Vagina (tissue), 2 donors: ENCODE data around the gene PCDHA11. TPM values are rescaled to one million over a fixed set of nuclear protein-coding genes. Genes with fewer than 3 reads are reported as not detected.
"Not testable (repeated sequence)": the region's sequence is repeated elsewhere in the genome, so short reads cannot be mapped to it uniquely, and the experiment has no call there.

ENCODE experiments used
- DNase-seq, 2 donors: peaks; one replicate each; pipeline ENCODE4 v3.0.0-alpha.2; 2017; ENCODE audit errors: extremely low spot score in 2 of 2
- H3K27ac ChIP-seq: fragments of 200-600 bp; sonication (generic); one replicate; pipeline ENCODE4 v1.5.1; 2019
- H3K27me3 ChIP-seq: fragments of 200-600 bp; sonication (generic); one replicate; pipeline ENCODE4 v1.5.1; 2019
- H3K36me3 ChIP-seq, 2 donors: fragments of 200-600 bp; sonication (generic); one replicate each; pipeline ENCODE4 v1.5.1; 2017 to 2019
- H3K4me1 ChIP-seq: fragments of 200-600 bp; sonication (generic); one replicate; pipeline ENCODE4 v1.5.1; 2019
- H3K4me3 ChIP-seq, 2 donors: fragments of 200-600 bp; sonication (generic); 1 replicate in 1 of 2; 2 replicates in 1 of 2; pipeline ENCODE4 v1.5.1; 2016 to 2019
- H3K9me3 ChIP-seq: fragments of 200-600 bp; sonication (generic); one replicate; pipeline ENCODE4 v1.5.1; 2019
- POLR2A ChIP-seq, 2 donors: fragments of 450-650 bp; IDR thresholded peaks; one replicate each; pipeline ENCODE4 v1.6.1; 2017; ENCODE audit warnings: antibody characterized with exemption in 2 of 2, mild to moderate bottlenecking in 2 of 2, moderate library complexity in 2 of 2
- POLR2AphosphoS5 ChIP-seq, 2 donors: sonication (generic); formaldehyde crosslinking; IDR thresholded peaks; one replicate each; pipeline ENCODE4 v1.9.0; 2017; ENCODE audit warnings: antibody characterized with exemption in 2 of 2, mild to moderate bottlenecking in 2 of 2, low read depth in 1 of 2; ENCODE audit not compliant: insufficient read depth in 1 of 2
- intact Hi-C: fragments of 100-400 bp; cut with DNase I; formaldehyde crosslinking; loops from one replicate; pipeline ENCODE4 v1.15.1; 2023
- total RNA-seq: library from RNA; depleted of rRNA; stranded (reverse); fragments of >200 nt; gene quantifications from one replicate; pipeline ENCODE4 v1.2.3, GENCODE V29; 2016
- TF ChIP-seq, protein P1 (sequence below), 3 experiments: fragments of 450-650 bp in 2 of 3; fragments of 200-600 bp in 1 of 3; sonication (generic) in 1 of 3; IDR thresholded peaks; one replicate each; pipeline ENCODE4 v1.5.1; 2017 to 2019; ENCODE audit warnings: antibody characterized with exemption in 3 of 3, mild to moderate bottlenecking in 2 of 3, moderate library complexity in 2 of 3

PCDHA11 gene
- total RNA-seq, 1 donor from 2014 or later = not detected

DNA sequence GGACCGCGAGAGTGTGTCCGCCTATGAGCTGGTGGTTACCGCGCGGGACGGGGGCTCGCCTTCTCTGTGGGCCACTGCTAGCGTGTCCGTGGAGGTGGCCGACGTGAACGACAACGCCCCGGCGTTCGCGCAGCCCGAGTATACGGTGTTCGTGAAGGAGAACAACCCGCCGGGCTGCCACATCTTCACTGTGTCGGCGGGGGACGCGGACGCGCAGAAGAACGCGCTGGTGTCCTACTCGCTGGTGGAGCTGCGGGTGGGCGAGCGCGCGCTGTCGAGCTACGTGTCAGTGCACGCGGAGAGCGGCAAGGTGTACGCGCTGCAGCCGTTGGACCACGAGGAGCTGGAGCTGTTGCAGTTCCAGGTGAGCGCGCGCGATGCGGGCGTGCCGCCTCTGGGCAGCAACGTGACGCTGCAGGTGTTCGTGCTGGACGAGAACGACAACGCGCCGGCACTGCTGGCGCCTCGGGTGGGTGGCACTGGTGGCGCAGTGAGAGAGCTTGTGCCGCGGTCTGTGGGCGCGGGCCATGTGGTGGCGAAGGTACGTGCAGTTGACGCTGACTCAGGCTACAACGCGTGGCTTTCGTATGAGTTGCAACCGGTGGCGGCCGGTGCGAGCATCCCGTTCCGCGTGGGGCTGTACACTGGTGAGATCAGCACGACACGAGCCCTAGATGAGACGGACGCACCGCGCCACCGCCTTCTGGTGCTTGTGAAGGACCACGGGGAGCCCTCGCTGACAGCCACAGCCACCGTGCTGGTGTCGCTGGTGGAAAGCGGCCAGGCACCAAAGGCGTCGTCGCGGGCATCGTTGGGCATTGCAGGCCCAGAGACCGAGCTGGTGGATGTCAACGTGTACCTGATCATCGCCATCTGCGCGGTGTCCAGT, 32.9 kb upstream of the PCDHA11 start:
- peak in 1 of 2 donors; percentile 74 for DNase-seq
- no peaks in the 10 kb centered on the region for H3K27me3 ChIP-seq
- no peak for TF ChIP-seq POLR2A (IDR thresholded peaks at IDR 0.05)
- no peak for TF ChIP-seq POLR2AphosphoS5 (IDR thresholded peaks at IDR 0.05; ENCODE audit: insufficient read depth in 1 of 2, low read depth in 1 of 2)
- TF ChIP-seq, protein P1, sequence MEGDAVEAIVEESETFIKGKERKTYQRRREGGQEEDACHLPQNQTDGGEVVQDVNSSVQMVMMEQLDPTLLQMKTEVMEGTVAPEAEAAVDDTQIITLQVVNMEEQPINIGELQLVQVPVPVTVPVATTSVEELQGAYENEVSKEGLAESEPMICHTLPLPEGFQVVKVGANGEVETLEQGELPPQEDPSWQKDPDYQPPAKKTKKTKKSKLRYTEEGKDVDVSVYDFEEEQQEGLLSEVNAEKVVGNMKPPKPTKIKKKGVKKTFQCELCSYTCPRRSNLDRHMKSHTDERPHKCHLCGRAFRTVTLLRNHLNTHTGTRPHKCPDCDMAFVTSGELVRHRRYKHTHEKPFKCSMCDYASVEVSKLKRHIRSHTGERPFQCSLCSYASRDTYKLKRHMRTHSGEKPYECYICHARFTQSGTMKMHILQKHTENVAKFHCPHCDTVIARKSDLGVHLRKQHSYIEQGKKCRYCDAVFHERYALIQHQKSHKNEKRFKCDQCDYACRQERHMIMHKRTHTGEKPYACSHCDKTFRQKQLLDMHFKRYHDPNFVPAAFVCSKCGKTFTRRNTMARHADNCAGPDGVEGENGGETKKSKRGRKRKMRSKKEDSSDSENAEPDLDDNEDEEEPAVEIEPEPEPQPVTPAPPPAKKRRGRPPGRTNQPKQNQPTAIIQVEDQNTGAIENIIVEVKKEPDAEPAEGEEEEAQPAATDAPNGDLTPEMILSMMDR (IDR thresholded peaks at IDR 0.05) = no peak

DNA sequence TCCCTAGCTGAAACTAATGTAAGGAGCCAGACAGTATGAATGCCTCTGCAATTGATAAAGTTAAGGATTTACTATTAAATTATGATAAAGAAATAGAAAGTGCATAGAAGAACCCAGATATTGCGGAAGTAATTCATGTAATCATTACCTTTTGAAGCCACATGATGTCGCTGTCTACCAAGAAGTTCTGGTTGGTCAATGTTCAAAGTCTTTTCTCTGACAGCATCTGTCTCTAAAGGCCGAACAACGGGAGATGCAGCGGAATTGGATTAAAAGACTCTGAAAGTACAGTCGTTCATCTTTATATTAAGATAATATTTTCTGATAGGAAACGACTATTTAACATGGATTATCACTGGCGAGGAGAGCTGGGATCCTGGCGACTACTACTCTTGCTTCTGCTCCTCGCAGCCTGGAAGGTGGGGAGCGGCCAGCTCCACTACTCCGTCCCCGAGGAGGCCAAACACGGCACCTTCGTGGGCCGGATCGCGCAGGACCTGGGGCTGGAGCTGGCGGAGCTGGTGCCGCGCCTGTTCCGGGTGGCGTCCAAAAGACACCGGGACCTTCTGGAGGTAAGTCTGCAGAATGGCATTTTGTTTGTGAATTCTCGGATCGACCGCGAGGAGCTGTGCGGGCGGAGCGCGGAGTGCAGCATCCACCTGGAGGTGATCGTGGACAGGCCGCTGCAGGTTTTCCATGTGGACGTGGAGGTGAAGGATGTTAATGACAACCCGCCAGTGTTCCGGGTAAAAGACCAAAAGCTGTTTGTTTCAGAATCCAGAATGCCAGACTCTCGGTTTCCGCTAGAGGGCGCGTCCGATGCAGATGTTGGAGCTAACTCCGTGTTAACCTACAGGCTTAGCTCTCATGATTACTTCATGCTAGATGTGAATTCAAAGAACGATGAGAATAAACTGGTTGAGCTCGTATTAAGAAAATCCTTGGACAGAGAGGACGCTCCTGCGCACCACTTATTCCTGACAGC, 27.5 kb upstream of the PCDHA11 start, which contains the start of gene PCDHA8:
TSS of gene PCDHA8 (plus strand) at position 210 of the 985 bp plus-strand sequence. CDS start at position 345, 135 bp downstream.
- Histone ChIP-seq H3K27ac (no peak within 1 kb of the TSS), H3K27me3 (no peaks in the 10 kb centered on the region), H3K4me3 (no peak within 1 kb of the TSS), H3K9me3 (peaks cover 13% of the 10 kb centered on the region), H3K36me3 (no peaks in the 10 kb centered on the region), H3K4me1 (no peaks in the 10 kb centered on the region)
- TF ChIP-seq, protein P1 (IDR thresholded peaks at IDR 0.05) = no peak
- no peak for TF ChIP-seq POLR2A (IDR thresholded peaks at IDR 0.05)
- no peak for DNase-seq
- intact Hi-C loops = no loop called here

More for the DNA sequence above, 32.9 kb upstream of the PCDHA11 start:
- no peak overlapping the region for H3K27ac ChIP-seq
- intact Hi-C loops = no loop called here
- H3K4me3 ChIP-seq = no peak overlapping the region
- no peaks in the 10 kb centered on the region for H3K9me3 ChIP-seq
- no peaks in the 10 kb centered on the region for H3K4me1 ChIP-seq
- no peaks in the 10 kb centered on the region for H3K36me3 ChIP-seq

DNA sequence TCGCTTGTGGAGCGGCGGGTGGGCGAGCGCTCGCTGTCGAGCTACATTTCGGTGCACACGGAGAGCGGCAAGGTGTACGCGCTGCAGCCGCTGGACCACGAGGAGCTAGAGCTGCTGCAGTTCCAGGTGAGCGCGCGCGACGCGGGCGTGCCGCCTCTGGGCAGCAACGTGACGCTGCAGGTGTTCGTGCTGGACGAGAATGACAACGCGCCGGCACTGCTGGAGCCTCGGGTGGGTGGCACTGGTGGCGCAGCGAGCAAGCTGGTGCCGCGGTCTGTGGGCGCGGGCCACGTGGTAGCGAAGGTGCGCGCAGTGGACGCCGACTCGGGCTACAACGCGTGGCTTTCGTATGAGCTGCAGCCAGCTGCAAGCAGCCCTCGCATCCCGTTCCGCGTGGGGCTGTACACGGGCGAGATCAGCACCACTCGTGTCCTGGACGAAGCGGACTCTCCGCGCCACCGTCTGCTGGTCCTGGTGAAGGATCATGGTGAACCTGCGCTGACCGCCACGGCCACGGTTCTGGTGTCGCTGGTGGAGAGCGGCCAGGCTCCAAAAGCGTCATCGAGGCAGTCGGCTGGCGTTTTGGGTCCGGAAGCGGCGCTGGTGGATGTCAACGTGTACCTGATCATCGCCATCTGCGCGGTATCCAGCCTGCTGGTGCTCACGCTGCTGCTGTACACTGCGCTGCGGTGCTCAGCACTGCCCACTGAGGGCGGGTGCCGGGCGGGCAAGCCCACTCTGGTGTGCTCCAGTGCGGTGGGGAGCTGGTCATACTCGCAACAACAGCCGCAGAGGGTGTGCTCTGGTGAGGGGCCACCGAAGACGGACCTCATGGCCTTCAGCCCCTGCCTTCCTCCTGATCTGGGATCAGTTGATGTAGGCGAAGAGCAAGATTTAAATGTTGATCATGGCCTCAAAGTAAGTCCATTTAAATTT, 25.7 kb upstream of the PCDHA11 start:
- no peak overlapping the region for H3K27ac ChIP-seq
- H3K36me3 ChIP-seq = no peaks in the 10 kb centered on the region
- H3K27me3 ChIP-seq = no peaks in the 10 kb centered on the region
- peaks cover 13% of the 10 kb centered on the region for H3K9me3 ChIP-seq
- no peaks in the 10 kb centered on the region for H3K4me1 ChIP-seq
- no peak overlapping the region for H3K4me3 ChIP-seq
- intact Hi-C loops = no loop called here
- peak in 1 of 2 donors; percentile 77 for DNase-seq
- TF ChIP-seq POLR2AphosphoS5 (IDR thresholded peaks at IDR 0.05; ENCODE audit: insufficient read depth in 1 of 2, low read depth in 1 of 2) (no peak), POLR2A (IDR thresholded peaks at IDR 0.05) (no peak)
- TF ChIP-seq, protein P1 (IDR thresholded peaks at IDR 0.05) = no peak

DNA sequence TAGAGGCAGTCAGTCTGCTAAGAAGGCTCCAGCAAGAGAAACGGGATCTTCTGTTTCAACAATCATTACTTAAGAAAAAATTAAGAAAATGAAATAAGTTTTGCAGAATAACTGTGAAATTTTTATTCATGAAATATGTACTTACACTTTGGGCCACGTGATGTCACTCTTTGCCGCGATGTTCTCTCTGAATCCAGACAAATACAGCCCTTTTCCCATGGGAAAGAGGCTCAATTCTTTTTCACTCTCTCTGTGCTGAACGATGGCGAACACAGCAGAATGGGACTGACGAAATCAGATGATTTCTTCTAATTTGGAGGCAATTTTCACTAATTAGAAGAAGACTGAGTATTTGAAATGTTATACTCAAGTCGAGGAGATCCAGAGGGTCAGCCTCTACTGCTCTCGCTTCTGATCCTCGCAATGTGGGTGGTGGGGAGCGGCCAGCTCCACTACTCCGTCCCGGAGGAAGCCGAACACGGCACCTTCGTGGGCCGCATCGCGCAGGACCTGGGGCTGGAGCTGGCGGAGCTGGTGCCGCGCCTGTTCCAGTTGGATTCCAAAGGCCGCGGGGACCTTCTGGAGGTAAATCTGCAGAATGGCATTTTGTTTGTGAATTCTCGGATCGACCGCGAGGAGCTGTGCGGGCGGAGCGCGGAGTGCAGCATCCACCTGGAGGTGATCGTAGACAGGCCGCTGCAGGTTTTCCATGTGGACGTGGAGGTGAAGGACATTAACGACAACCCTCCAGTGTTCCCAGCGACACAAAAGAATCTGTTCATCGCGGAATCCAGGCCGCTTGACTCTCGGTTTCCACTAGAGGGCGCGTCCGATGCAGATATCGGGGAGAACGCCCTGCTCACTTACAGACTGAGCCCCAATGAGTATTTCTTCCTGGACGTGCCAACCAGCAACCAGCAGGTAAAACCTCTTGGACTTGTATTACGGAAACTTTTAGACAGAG, 20.3 kb upstream of the PCDHA11 start, which contains the start of gene PCDHA9:
TSS of gene PCDHA9 (plus strand) at position 244 of the 964 bp plus-strand sequence. CDS start at position 358, 114 bp downstream.
- H3K4me3 ChIP-seq, H3K27ac ChIP-seq, DNase-seq, H3K36me3 ChIP-seq, H3K9me3 ChIP-seq, H3K27me3 ChIP-seq, intact Hi-C loops, H3K4me1 ChIP-seq: not testable (repeated sequence)

DNA sequence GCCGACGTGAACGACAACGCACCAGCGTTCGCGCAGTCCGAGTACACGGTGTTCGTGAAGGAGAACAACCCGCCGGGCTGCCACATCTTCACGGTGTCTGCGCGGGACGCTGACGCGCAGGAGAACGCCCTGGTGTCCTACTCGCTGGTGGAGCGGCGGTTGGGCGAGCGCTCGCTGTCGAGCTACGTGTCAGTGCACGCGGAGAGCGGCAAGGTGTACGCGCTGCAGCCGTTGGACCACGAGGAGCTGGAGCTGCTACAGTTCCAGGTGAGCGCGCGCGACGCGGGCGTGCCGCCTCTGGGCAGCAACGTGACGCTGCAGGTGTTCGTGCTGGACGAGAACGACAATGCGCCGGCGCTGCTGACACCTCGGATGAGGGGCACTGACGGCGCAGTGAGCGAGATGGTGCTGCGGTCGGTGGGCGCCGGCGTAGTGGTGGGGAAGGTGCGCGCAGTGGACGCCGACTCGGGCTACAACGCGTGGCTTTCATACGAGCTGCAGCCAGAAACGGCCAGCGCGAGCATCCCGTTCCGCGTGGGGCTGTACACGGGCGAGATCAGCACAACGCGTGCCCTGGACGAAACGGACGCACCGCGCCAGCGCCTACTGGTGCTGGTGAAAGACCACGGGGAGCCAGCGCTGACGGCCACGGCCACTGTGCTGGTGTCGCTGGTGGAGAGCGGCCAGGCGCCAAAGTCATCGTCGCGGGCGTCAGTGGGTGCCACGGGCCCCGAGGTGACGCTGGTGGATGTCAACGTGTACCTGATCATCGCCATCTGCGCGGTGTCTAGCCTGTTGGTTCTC, 18.7 kb upstream of the PCDHA11 start:
- H3K27me3 ChIP-seq, H3K9me3 ChIP-seq, H3K27ac ChIP-seq, H3K4me3 ChIP-seq, DNase-seq, H3K36me3 ChIP-seq, H3K4me1 ChIP-seq, intact Hi-C loops: not testable (repeated sequence)
